ENCODE data around the gene CFAP221. TPM values are rescaled to one million over a fixed set of nuclear protein-coding genes. Genes with fewer than 3 reads are reported as not detected.

Gene CFAP221
- total and polyA plus RNA-seq, 2 experiments from 2014 or later = 0.42 to 0.65 TPM

- TF ChIP-seq CTCF (conservative IDR thresholded peaks at IDR 0.05; ENCODE audit: low read depth in 2 of 2) (no peak), ETS1 (IDR thresholded peaks at IDR 0.05) (no peak)
Observed at GRCh38 chr2:119605096-119605495, 60.8 kb downstream of the CFAP221 start (continued).

- Histone ChIP-seq H3K4me3 (no peak overlapping the region), H3K4me1 (ENCODE audit: insufficient read depth) (no peaks in the 10 kb centered on the region), H3K9me2 (ENCODE audit: insufficient read depth) (no peaks in the 10 kb centered on the region; the same call in none of the 2 replicates), H2AFZ (no peak overlapping the region), H3K36me3 (ENCODE audit: insufficient read depth) (no peaks in the 10 kb centered on the region), H3K4me2 (no peak overlapping the region), H3K27ac (ENCODE audit: low read depth) (no peak overlapping the region), H3K79me2 (replicated peaks; ENCODE audit: insufficient read depth) (no peaks in the 10 kb centered on the region), H4K20me1 (replicated peaks; ENCODE audit: insufficient read depth) (no peaks in the 10 kb centered on the region), H3F3A (replicated peaks; ENCODE audit: low read depth) (no peaks in the 10 kb centered on the region), H3K27me3 (ENCODE audit: insufficient read depth) (no peaks in the 10 kb centered on the region)
- Mint-ChIP-seq H3K9me3 (no peaks in the 10 kb centered on the region), H3K36me3 (ENCODE audit: low read depth) (no peaks in the 10 kb centered on the region), H3K27me3 (ENCODE audit: insufficient read depth, low read depth, poor library complexity) (peaks cover 3% of the 10 kb centered on the region), H3K4me1 (no peaks in the 10 kb centered on the region), H3K4me3 (no peak overlapping the region), H3K27ac (no peak overlapping the region)
- DNase-seq (ENCODE audit: low spot score) = no peak
- no peak for ATAC-seq
- no peak for TF ChIP-seq JUNB (IDR thresholded peaks at IDR 0.05; ENCODE audit: unreplicated experiment)
- no peak for TF ChIP-seq ZNF331 (CRISPR knock-in tag; IDR thresholded peaks at IDR 0.05; ENCODE audit: low read depth)
- TF ChIP-seq CTCF (conservative IDR thresholded peaks at IDR 0.05; ENCODE audit: low read depth in 2 of 2) = no peak
- TF ChIP-seq STAT1 (IDR thresholded peaks at IDR 0.05; ENCODE audit: unreplicated experiment) = no peak
- TF ChIP-seq EZH2 (IDR thresholded peaks at IDR 0.05; ENCODE audit: low read depth, unreplicated experiment) = no peak
- TF ChIP-seq POLR2AphosphoS5 (IDR thresholded peaks at IDR 0.05; ENCODE audit: low read depth) = no peak
- no peak for TF ChIP-seq EZH2phosphoT487 (IDR thresholded peaks at IDR 0.05; ENCODE audit: unreplicated experiment)
- no peak for TF ChIP-seq ETS1 (IDR thresholded peaks at IDR 0.05)
- TF ChIP-seq CREB1 (CRISPR knock-in tag; IDR thresholded peaks at IDR 0.05; ENCODE audit: low read depth) = no peak
- TF ChIP-seq NANOG (IDR thresholded peaks at IDR 0.05; ENCODE audit: borderline replicate concordance) = no peak
- TF ChIP-seq REST (IDR thresholded peaks at IDR 0.05; ENCODE audit: unreplicated experiment) = no peak
Observed at GRCh38 chr2:119606674-119607073, 62.4 kb downstream of the CFAP221 start.

Data from GM23338 (cell line).